Measurements from ENCODE around the gene MRPL11.

The MRPL11 gene

GRCh38 chr11:66388780-66389386 lies 49.8 kb downstream of the MRPL11 start:
- peak; percentile 9 for DNase-seq (ENCODE audit: low read depth)

GRCh38 chr11:66386171-66387069 lies 52.2 kb downstream of the MRPL11 start:
- peak; percentile 47 for DNase-seq (ENCODE audit: low read depth)
